NCI-H526 treated with DMSO at 0.1 percent for 48 hours (cell line): Measurements from ENCODE around the gene TAOK1.
A peak's percentile ranks its signal among the peaks of the same experiment; 100 is the strongest.

ENCODE experiments used
- DNase-seq: peaks from one replicate; lab custom pipeline; 2025; lab: John Stamatoyannopoulos, UW

TAOK1 gene

DNA sequence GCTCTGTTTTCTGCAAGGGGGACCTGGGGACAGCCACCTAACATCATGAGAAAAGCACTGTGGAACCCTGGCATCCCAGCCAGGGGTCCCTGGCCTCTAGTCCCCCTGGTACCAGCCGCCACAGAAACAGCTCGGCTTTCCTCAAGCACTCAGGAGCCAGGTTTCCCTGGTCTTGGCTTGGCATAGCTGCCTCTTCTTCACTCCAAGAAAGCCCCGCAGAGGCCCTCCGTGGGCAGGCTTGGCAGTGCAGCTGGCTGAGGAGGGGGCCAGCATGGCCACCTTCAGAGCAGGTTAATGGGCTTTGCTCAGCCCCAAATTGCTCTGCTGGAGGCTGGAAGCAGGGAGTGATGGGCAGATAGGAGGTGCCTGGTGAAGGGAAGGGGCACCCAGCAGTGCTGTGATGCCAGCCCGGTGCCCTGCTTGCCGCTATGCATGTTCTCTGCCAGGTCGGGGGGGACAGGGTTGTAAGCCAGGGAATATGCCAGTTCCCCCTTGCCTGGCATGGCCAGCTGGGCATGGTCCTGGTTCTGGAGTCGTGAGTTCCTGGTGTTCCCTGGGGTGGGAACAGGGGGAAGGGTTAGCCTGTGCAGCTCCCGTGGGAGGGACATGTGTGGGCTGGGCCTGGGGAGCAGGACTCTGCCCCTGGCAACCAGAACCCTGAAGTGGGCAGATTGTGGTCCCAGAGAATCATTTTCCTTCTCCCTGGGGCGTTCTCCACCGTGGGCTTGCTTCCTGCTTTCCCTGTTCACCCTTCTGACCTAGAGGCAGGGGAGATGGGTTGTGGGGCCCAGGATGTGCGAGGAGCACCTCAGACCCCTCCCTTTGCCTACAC, 206.0 kb downstream of the TAOK1 start:
- no peak for DNase-seq

DNA sequence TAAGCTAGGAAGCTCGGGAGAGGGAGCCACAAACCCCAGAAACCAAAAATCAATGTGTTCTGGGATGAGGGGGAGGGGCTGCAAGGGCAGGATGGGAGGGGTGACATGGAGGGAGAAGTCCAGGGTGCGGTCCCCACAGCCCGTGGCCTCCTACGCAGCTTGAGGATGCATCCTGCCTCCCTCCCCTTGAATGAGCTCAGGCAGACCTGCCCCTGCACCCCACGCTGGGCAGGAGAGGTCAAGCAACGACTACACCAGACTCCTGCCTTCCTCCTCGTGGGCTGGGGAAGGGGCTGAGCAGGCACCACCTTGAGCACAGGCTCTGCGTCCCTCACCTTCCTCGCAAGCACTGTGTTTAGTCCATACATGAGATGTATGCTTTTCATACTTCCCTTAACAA, 206.6 kb downstream of the TAOK1 start:
- no peak for DNase-seq

DNA sequence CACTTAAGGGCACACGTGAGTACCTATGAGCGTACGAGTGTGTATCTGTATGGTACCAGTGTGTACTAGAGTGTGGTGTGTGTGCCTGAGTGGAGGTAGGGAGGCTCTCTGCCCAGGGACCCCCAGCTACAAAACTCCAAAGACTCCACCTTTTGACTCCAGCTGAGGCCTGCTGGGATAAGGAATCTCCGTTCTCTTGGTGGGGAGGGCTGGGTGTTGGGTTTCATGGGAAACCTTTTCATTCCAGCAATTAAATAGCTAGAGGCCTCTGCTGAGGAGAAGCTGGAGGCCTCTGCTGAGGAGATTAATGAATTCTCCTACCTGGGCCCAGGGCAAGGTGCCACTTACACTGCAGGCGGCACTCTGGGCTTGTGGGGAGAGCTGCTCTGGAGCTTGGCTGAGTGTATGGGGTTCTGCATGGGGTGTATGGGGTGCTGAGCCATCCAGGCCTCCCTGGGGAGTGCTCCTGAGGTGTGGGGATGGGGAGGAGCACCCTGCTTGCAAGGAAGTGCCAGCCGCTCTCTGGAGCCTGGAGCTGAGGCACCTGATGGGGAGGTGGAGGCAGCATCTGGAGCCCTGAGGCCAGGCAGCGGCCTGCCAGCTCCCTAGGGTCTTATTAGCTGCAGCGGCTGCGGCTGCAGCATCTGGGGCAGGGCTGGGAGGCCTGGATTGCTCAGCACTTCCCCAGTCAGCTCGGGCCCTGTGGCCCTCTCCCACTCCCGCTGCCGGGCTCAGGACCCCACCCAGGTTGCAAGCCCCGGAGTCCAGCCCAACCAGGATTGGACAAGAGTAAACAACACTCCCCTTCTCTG, 207.4 kb downstream of the TAOK1 start:
- DNase-seq: peak; percentile 38
